GM18868 (cell line): ENCODE data around the gene STK24.

Source experiments
- ATAC-seq: cut with Tn5 transposase; IDR thresholded peaks from one replicate; pipeline ENCODE4 v1.9.1; 2021; ENCODE audit warnings: mild to moderate bottlenecking, moderate library complexity; ENCODE audit not compliant: unreplicated experiment

Gene STK24

GRCh38 chr13:98514288-98514687 is 62.6 kb downstream of the STK24 start:
- peak; percentile 13 for ATAC-seq

GRCh38 chr13:98513837-98514236 is 63.1 kb downstream of the STK24 start:
- no peak for ATAC-seq

- no peak for ATAC-seq
Measured at GRCh38 chr13:98512774-98513665, 63.9 kb downstream of the STK24 start.

- ATAC-seq: no peak
Measured at GRCh38 chr13:98511435-98511834, 65.5 kb downstream of the STK24 start.

GRCh38 chr13:98510156-98510509 is 66.8 kb downstream of the STK24 start:
- ATAC-seq: no peak

GRCh38 chr13:98509271-98510155 is 67.4 kb downstream of the STK24 start:
- peak; percentile 45 for ATAC-seq

- no peak for ATAC-seq
Measured at GRCh38 chr13:98508685-98509084, 68.2 kb downstream of the STK24 start.

GRCh38 chr13:98508280-98508679 is 68.6 kb downstream of the STK24 start:
- ATAC-seq: no peak

- no peak for ATAC-seq
Measured at GRCh38 chr13:98507282-98507797, 69.6 kb downstream of the STK24 start.

- no peak for ATAC-seq
Measured at GRCh38 chr13:98506728-98507230, 70.1 kb downstream of the STK24 start.

- no peak for ATAC-seq
Measured at GRCh38 chr13:98506322-98506721, 70.6 kb downstream of the STK24 start.

GRCh38 chr13:98505217-98505616 is 71.7 kb downstream of the STK24 start:
- no peak for ATAC-seq

GRCh38 chr13:98504371-98504963 is 72.4 kb downstream of the STK24 start:
- peak; percentile 52 for ATAC-seq

GRCh38 chr13:98504029-98504351 is 72.9 kb downstream of the STK24 start:
- no peak for ATAC-seq

GRCh38 chr13:98503175-98504028 is 73.5 kb downstream of the STK24 start:
- no peak for ATAC-seq

- ATAC-seq: peak; percentile 88
Measured at GRCh38 chr13:98500963-98501421, 75.9 kb downstream of the STK24 start.

GRCh38 chr13:98496966-98497365 is 79.9 kb downstream of the STK24 start:
- ATAC-seq: no peak

GRCh38 chr13:98496479-98496791 is 80.5 kb downstream of the STK24 start:
- no peak for ATAC-seq

- no peak for ATAC-seq
Measured at GRCh38 chr13:98495627-98496478, 81.1 kb downstream of the STK24 start.
